OCI-LY1 (cell line): ENCODE measurements around the gene MEAF6.

ENCODE experiments used
- CTCF ChIP-seq: fragments of 200-600 bp; sonication (generic), shearing (Covaris generic); IDR thresholded peaks from 2 replicates; pipeline ENCODE4 v1.5.1; 2017; ENCODE audit warnings: mild to moderate bottlenecking, antibody characterized with exemption, low read length, moderate library complexity, mixed read lengths
- EZH2 ChIP-seq: fragments of 200-600 bp; sonication (generic), shearing (Covaris generic); IDR thresholded peaks from 2 replicates; pipeline ENCODE4 v1.8.0; 2017; ENCODE audit warnings: borderline replicate concordance, mixed run types, mild to moderate bottlenecking, antibody characterized with exemption, low read length, moderate library complexity, mixed read lengths

GRCh38 chr1:37477198-37477931 lies 37.2 kb downstream of the MEAF6 start:
- TF ChIP-seq EZH2 (no peak), CTCF (no peak)
